Stimulated activated CD8-positive, alpha-beta memory T cell treated with anti-CD3 and anti-CD28 coated beads, Interleukin-4, amount 100 ng/mL, for 1 hour (primary cell): ENCODE data around the gene RTP5.

Experiments used
- DNase-seq, 2 donors: peaks; one replicate each; pipeline ENCODE4 v3.0.0-alpha.2; 2020; ENCODE audit warnings: low read depth in 2 of 2, low spot score in 1 of 2

The RTP5 gene

DNA sequence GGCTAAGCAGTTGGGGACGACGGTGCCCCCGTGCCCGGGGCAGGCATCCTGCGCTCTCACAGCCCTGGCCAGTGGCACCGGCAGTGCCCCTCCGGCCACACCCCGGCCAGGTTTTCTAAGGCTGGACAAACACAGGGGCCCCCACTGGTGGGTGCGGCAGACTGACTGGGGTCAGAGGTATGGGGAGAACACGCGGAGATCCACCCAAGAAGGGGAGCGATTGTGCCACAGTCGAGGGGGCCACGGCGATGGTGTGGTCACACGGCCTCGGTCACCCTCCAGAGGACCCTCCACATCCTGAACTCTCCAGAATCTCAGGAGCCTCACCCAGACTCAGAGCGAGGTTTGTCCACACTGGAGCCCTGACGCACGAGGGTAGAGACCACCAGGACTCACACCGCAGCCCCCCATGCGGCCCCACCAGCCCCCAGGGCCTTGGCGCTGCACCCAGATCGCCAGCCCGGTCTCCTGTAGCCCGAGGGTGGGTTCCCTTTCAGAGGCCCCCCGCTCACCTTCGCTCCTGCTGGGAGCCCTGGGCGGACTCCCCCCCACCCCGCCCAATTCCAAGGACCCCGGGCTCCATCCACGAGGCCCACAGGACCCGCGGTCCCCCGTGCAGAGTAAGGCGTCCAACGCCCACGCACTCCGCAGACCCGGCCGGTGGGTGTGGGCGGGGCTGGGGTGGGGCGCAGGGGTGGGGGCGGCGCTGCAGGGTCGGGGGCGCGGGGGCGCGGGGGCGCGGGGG, 26.0 kb upstream of the RTP5 start:
- no peak for DNase-seq

- peak; percentile 53 to 68 for DNase-seq
These were observed 25.3 kb upstream of the RTP5 start for GRCh38 chr2:241844066-241844728.

- DNase-seq = no peak
These were observed 24.5 kb upstream of the RTP5 start for GRCh38 chr2:241844831-241845578.

GRCh38 chr2:241846406-241846805, 23.1 kb upstream of the RTP5 start:
- DNase-seq = no peak

DNA sequence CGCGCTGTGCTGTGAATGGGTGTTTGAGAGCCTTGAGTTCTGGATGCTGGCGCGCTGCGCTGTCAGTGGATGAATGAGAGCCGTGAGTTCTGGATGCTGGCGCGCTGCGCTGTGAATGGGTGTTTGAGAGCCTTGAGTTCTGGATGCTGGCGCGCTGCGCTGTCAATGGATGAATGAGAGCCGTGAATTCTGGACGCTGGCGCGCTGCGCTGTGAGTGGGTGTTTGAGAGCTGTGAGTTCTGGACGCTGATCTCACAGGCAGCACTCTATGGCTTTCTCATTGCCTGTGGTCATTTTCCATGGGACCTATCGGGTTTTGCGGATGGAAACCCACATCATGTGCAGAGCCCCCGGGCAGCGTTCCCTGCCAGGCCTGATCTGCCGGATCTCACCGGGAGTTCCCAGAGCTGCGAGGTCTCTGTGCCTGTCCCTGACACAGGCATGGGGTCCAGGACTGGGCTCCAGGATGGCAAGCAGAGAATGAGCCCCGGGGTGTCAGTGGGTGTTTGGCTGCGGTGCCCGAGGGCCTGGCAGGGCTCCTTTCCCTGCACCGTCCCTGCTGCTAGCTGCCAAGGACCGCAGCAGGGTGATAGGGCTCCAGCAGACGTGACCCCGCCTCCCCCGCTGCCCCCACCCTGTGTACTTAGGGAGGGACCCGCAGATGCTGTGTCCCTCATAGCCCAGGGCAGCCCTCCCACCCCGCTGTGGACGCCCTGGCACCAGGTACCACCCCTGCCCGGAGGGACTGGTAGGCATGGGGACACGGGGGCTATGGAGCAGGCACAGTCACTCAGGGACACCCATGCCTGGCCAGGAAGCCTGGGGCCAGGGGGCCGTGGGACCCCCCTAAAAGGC, 20.5 kb upstream of the RTP5 start:
- no peak for DNase-seq

DNA sequence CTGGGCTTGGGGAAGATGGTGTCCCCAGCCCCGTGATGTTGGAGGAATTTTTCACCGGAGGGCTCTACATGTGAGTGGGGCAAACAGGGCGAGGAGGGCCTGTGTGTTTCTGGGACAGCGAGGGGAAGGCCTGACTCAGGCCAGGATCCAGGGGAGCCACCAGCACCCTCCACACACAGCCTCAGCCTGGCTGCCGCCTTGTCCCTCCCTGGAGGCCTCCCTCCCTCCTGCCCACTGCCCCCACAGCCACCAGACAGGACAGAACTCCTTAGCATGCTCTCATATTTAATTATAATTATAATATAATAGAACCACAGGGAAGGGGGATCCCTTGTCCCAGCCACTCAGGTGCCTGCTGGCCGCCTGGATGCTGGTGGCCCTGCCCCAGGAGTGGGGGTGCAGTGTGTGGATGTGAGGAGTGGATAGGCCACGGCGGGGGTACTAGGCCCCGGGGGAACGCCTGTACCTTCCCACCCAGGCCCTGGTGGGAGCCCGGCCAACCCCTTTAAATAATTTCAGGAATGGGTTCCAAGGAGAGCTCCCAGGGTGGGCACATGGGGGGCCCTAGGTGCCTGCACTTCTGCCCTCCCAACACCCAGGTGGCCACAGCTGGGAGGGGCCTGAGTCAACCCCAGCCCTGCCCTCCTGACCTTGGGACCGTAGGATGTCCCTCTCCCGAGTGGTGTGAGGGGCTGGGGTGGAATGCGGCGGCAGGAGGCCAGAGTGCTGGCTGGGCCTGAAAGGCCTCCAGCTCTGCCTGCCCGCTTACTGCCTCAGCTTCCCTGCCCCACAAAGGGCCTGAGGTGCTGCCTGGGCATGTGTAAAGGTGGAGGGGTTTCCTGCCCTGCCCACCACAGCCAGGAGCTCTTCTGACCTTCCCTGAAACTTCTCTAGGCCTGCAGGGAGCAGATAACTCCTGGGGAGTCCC, 19.6 kb upstream of the RTP5 start:
- no peak for DNase-seq

DNA sequence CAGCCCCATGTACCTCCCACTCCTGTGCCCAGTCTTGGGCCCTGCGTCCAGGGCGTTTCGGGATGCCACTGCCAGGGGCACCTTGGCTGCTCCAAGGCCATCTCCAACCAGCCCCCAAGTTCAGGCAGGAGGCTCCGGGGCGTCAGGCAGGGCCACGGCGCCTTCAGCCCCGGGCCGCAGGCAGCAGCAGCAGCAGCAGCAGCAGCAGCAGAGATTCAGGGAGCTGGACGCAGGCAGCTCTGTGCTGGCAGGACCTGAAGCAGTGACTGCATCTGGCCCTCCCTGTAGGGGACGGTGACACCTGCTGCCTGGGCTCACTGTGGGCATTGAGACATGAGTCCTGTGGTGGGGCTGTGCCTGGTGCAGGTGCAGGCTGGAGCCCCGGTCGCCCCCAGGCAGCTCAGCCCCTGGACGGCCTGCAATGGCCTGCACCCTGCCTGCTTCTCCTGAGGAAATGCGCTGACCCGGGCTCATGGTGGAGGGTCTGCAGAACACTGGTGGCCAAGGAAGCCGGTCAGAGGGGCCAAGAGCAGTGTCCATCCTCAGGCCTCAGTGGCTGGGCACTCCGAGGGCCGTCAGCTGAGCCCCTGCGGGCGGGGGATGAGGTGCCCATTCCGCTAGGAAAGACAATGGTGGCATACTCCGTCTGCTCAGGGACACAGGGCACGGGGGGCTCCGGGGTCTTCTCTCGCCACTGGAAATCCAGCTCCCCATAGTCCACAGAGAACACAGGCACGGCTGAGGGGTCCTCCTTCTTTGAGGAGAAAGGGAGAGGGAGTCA, 18.8 kb upstream of the RTP5 start:
- no peak for DNase-seq

DNA sequence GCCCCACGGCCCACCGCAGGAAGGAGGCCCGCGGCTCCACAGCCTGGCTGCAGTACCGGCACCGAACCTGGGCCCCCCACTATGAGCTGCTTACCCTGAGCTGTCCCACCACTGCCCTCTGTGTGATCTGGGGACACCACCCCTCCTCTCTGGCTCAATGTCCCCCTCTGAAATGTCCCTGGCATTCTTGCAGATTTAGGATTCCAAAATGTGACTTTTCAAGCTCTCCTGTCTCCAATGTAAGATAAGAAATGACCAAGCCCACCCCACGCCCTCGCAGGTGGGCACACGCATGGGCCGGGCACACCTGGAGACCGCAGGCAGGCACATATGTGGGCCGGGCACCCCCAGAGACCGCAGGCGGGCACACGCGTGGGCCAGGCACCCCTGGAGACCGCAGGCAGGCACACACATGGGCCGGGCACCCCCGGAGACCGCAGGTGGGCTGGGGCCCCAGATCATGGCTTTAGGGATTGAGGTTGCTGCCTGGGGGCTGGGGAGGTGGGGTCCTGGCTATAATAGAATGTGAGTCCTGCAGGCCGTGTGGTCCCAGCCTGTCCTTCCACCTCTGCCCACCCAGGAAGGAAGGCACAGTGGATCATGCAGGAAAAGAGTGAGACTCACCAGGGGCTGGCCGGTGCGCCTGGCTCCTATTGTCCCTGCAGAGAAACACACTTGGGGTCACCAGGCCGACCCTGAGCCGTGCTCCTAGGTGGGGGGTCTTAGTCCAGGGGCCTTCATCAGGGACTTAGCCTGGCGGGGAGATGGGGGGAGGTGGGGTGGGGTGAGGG, 18.0 kb upstream of the RTP5 start:
- no peak for DNase-seq

GRCh38 chr2:241852116-241852980, 17.2 kb upstream of the RTP5 start:
- no peak for DNase-seq

- DNase-seq = no peak
These were observed 16.4 kb upstream of the RTP5 start for GRCh38 chr2:241852981-241853631.

DNA sequence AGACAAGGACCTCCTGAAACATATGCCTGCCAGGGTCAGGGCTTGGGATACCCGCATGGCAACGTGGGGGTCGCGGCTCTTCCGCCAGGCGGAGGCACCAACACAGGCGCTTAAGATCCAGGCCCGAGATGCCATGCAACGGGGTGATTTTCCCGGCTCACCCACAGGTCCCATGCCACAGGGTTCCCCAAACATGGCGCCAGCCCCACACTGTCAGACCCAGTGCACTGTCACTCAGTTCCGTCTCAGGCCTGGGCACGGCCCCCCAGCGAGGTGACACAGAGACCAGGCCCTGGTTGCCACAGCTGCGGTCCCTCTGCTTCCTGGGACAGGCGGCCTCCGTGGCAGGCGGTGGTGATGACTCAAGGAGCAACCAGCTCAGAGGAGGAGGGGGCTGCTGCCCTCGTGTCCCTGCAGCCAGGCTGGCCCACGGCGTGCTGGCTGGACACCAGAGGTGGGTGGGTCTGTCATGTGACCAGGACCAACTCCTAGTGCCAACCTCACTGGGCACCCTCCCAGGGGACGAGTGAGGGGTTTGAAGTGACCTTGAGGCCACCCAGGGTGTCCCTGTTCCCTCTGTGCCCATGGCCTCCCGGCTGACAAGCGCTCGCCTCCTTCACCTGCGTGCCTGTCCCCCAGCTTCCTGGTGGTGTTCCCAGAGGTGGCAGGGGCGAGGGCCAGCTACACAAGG, 15.7 kb upstream of the RTP5 start:
- no peak for DNase-seq

- no peak for DNase-seq
These were observed 14.9 kb upstream of the RTP5 start for GRCh38 chr2:241854342-241855244.

GRCh38 chr2:241855245-241855887, 14.2 kb upstream of the RTP5 start:
- no peak for DNase-seq

GRCh38 chr2:241855888-241856422, 13.6 kb upstream of the RTP5 start:
- DNase-seq = no peak

- no peak for DNase-seq
These were observed 12.4 kb upstream of the RTP5 start for GRCh38 chr2:241857041-241857541.
